K562 (cell line): ENCODE measurements around the gene MPC2. TPM values are rescaled to one million over a fixed set of nuclear protein-coding genes. Genes with fewer than 3 reads are reported as not detected.

ENCODE experiments used
- CTBP1 ChIP-seq: fragments of 450-650 bp; IDR thresholded peaks from 2 replicates; pipeline ENCODE4 v1.6.1; 2016; ENCODE audit warnings: borderline replicate concordance
- ETV1 ChIP-seq: fragments of 450-650 bp; conservative IDR thresholded peaks from 2 replicates; pipeline ENCODE4 v1.6.1; 2016; ENCODE audit warnings: missing genetic modification characterization, control low read depth, low read depth, missing compliant biosample characterization
- NR2F6 ChIP-seq: fragments of 450-650 bp; formaldehyde crosslinking; IDR thresholded peaks from 2 replicates; pipeline ENCODE4 v1.4.0; 2020; ENCODE audit warnings: mild to moderate bottlenecking
- POU5F1 ChIP-seq: fragments of 150-350 bp; IDR thresholded peaks from 2 replicates; pipeline ENCODE4 v1.6.1; 2014; ENCODE audit warnings: borderline replicate concordance, low read length, low read depth, mild to moderate bottlenecking; ENCODE audit not compliant: partially characterized antibody
- SREBF2 ChIP-seq: sonication (generic); formaldehyde crosslinking; IDR thresholded peaks from 2 replicates; pipeline ENCODE4 v1.4.0; 2020; ENCODE audit warnings: mild to moderate bottlenecking, missing genetic modification reagents
- SRSF3 ChIP-seq: fragments of 200-400 bp; formaldehyde crosslinking; IDR thresholded peaks from 2 replicates; pipeline ENCODE4 v1.6.1; 2016; ENCODE audit warnings: mild to moderate bottlenecking, low read length, moderate library complexity; ENCODE audit not compliant: insufficient read depth
- TAF15 ChIP-seq: fragments of 200-400 bp; formaldehyde crosslinking; IDR thresholded peaks from 2 replicates; pipeline ENCODE4 v1.6.1; 2017; ENCODE audit warnings: mild to moderate bottlenecking, low read depth, low read length, moderate library complexity
- TCF3 ChIP-seq: sonication (generic); formaldehyde crosslinking; IDR thresholded peaks from 2 replicates; pipeline ENCODE4 v1.4.0; 2020; ENCODE audit warnings: mild to moderate bottlenecking, missing genetic modification reagents
- XRCC3 ChIP-seq: fragments of 450-650 bp; IDR thresholded peaks from 2 replicates; pipeline ENCODE4 v1.6.1; 2017; ENCODE audit warnings: mild to moderate bottlenecking, moderate library complexity
- ZNF140 ChIP-seq: fragments of 250-450 bp; sonication (Bioruptor Pico); IDR thresholded peaks from 2 replicates; pipeline ENCODE4 v1.8.0; 2021; ENCODE audit warnings: moderate library complexity, mild to moderate bottlenecking, inconsistent platforms
- ZNF175 ChIP-seq: fragments of 200-800 bp; sonication (Bioruptor generic); IDR thresholded peaks from 2 replicates; pipeline ENCODE4 v1.6.1; 2016; ENCODE audit warnings: low read depth, mild to moderate bottlenecking, missing genetic modification characterization, missing compliant biosample characterization
- ZNF445 ChIP-seq: fragments of 250-450 bp; sonication (Bioruptor Pico); IDR thresholded peaks from 2 replicates; pipeline ENCODE4 v1.4.0; 2020; ENCODE audit warnings: low read depth, mild to moderate bottlenecking, moderate library complexity
- ZNF77 ChIP-seq: fragments of 250-450 bp; sonication (Bioruptor Pico); IDR thresholded peaks from 2 replicates; pipeline ENCODE4 v1.5.0; 2020
- polyA plus RNA-seq, 8 experiments: library from polyadenylated mRNA; depleted of rRNA in 4 of 8; stranded (reverse) in 5 of 8; unstranded in 3 of 8; fragments of >200 nt; fragmentation: Nextera tagmentation in 2 of 8; fragmentation: Illumina TruSeq in 1 of 8; extraction: Ambion mirVana in 2 of 8; extraction: Trizol in 1 of 8; gene quantifications; 2 replicates each; pipeline versions ENCODE4 v1.2.1 to v1.2.3, GENCODE V29; 2011 to 2014; ENCODE audit warnings: inconsistent platforms in 1 of 8, missing spikeins in 1 of 8
- total RNA-seq, 7 experiments: library from RNA; depleted of rRNA in 6 of 7; stranded (reverse); fragments of >200 nt in 6 of 7; fragmentation: Illumina TruSeq in 2 of 7; extraction: Trizol in 2 of 7; gene quantifications; 2 replicates each; pipeline versions ENCODE4 v1.2.1 to v1.2.3, GENCODE V29; 2011 to 2021; ENCODE audit warnings: low replicate concordance in 1 of 7
- TF ChIP-seq, protein P1 (sequence below): fragments of 250-450 bp; sonication (Bioruptor Pico); IDR thresholded peaks from 2 replicates; pipeline ENCODE4 v1.9.0; 2021; ENCODE audit warnings: mild to moderate bottlenecking
- TF ChIP-seq, protein P2 (sequence below): fragments of 200-800 bp; sonication (Bioruptor generic); IDR thresholded peaks from 2 replicates; pipeline ENCODE4 v1.6.1; 2017; ENCODE audit warnings: missing genetic modification characterization, missing compliant biosample characterization
- TF ChIP-seq, protein P3 (sequence below): fragments of 250-450 bp; sonication (Bioruptor Pico); IDR thresholded peaks from 2 replicates; pipeline ENCODE4 v1.6.1; 2021; ENCODE audit warnings: mild to moderate bottlenecking
- TF ChIP-seq, protein P4 (sequence below): fragments of 450-650 bp; IDR thresholded peaks from 2 replicates; pipeline ENCODE4 v1.6.1; 2016; ENCODE audit warnings: borderline replicate concordance
- TF ChIP-seq, protein P5 (sequence below): fragments of 250-450 bp; sonication (Bioruptor Pico); IDR thresholded peaks from 2 replicates; pipeline ENCODE4 v1.5.0; 2020; ENCODE audit warnings: mild to moderate bottlenecking
- TF ChIP-seq, protein P6 (sequence below): IDR thresholded peaks from 2 replicates; pipeline ENCODE4 v1.6.1; 2014; ENCODE audit warnings: antibody characterized with exemption
- TF ChIP-seq, protein P7 (sequence below): fragments of 450-650 bp; conservative IDR thresholded peaks from 2 replicates; pipeline ENCODE4 v1.6.1; 2016; ENCODE audit warnings: missing genetic modification characterization, low read depth, mild to moderate bottlenecking, control low read depth, missing compliant biosample characterization

MPC2 gene
- total and polyA plus RNA-seq, 9 of the 15 experiments (the other 6 are each of a cell fraction or from before 2014, with no cell fraction given): 70.7 to 179 (median 144) TPM

DNA sequence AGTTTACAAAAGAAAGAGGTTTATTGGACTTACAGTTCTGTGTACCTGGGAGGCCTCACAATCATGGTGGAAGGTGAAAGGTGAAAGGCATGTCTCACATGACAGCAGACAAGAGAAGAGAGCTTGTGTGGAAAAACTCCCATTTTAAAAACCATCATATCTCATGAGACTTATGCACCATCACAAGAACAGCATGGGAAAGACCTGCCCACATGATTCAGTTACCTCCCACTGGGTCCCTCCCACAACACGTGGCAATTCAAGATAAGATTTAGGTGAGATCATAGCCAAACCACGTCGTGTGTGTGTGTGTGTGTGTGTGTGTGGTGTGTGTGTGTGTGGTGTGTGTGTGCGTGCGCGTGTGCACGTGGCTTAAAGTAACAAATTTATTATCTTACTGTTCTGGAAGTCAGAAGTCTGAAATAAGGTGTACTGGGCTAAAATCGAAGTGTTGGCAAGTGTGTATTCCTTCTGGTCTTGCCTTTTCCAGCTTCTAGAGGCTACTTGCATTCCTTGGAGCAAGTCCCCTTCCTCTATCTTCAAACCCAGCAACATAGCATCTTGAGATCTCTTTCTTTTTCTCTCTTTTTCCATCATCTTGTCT lies 48.1 kb upstream of the MPC2 start (continued):
- peak; percentile 87 for TF ChIP-seq CTBP1
- TF ChIP-seq NR2F6 (CRISPR knock-in tag): no peak
- peak; percentile 95 for TF ChIP-seq TCF3 (CRISPR knock-in tag)
- no peak for TF ChIP-seq XRCC3
- TF ChIP-seq, protein P1, sequence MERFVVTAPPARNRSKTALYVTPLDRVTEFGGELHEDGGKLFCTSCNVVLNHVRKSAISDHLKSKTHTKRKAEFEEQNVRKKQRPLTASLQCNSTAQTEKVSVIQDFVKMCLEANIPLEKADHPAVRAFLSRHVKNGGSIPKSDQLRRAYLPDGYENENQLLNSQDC (CRISPR knock-in tag): no peak
- TF ChIP-seq TAF15: no peak
- TF ChIP-seq POU5F1: no peak
- TF ChIP-seq, protein P2, sequence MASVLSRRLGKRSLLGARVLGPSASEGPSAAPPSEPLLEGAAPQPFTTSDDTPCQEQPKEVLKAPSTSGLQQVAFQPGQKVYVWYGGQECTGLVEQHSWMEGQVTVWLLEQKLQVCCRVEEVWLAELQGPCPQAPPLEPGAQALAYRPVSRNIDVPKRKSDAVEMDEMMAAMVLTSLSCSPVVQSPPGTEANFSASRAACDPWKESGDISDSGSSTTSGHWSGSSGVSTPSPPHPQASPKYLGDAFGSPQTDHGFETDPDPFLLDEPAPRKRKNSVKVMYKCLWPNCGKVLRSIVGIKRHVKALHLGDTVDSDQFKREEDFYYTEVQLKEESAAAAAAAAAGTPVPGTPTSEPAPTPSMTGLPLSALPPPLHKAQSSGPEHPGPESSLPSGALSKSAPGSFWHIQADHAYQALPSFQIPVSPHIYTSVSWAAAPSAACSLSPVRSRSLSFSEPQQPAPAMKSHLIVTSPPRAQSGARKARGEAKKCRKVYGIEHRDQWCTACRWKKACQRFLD (CRISPR knock-in tag): no peak
- no peak for TF ChIP-seq SREBF2 (CRISPR knock-in tag)
- TF ChIP-seq, protein P3, sequence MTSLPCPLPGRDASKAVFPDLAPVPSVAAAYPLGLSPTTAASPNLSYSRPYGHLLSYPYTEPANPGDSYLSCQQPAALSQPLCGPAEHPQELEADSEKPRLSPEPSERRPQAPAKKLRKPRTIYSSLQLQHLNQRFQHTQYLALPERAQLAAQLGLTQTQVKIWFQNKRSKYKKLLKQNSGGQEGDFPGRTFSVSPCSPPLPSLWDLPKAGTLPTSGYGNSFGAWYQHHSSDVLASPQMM (CRISPR knock-in tag): no peak
- TF ChIP-seq ZNF445 (CRISPR knock-in tag): no peak
- TF ChIP-seq ZNF175 (CRISPR knock-in tag): no peak
- TF ChIP-seq, protein P4, sequence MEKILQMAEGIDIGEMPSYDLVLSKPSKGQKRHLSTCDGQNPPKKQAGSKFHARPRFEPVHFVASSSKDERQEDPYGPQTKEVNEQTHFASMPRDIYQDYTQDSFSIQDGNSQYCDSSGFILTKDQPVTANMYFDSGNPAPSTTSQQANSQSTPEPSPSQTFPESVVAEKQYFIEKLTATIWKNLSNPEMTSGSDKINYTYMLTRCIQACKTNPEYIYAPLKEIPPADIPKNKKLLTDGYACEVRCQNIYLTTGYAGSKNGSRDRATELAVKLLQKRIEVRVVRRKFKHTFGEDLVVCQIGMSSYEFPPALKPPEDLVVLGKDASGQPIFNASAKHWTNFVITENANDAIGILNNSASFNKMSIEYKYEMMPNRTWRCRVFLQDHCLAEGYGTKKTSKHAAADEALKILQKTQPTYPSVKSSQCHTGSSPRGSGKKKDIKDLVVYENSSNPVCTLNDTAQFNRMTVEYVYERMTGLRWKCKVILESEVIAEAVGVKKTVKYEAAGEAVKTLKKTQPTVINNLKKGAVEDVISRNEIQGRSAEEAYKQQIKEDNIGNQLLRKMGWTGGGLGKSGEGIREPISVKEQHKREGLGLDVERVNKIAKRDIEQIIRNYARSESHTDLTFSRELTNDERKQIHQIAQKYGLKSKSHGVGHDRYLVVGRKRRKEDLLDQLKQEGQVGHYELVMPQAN: peak; percentile 91; the same call in 1 of the 2 replicates
- TF ChIP-seq, protein P5, sequence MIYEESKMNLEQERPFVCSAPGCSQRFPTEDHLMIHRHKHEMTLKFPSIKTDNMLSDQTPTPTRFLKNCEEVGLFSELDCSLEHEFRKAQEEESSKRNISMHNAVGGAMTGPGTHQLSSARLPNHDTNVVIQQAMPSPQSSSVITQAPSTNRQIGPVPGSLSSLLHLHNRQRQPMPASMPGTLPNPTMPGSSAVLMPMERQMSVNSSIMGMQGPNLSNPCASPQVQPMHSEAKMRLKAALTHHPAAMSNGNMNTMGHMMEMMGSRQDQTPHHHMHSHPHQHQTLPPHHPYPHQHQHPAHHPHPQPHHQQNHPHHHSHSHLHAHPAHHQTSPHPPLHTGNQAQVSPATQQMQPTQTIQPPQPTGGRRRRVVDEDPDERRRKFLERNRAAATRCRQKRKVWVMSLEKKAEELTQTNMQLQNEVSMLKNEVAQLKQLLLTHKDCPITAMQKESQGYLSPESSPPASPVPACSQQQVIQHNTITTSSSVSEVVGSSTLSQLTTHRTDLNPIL (CRISPR knock-in tag): no peak
- no peak for TF ChIP-seq ZNF77 (CRISPR knock-in tag)
- TF ChIP-seq, protein P6, sequence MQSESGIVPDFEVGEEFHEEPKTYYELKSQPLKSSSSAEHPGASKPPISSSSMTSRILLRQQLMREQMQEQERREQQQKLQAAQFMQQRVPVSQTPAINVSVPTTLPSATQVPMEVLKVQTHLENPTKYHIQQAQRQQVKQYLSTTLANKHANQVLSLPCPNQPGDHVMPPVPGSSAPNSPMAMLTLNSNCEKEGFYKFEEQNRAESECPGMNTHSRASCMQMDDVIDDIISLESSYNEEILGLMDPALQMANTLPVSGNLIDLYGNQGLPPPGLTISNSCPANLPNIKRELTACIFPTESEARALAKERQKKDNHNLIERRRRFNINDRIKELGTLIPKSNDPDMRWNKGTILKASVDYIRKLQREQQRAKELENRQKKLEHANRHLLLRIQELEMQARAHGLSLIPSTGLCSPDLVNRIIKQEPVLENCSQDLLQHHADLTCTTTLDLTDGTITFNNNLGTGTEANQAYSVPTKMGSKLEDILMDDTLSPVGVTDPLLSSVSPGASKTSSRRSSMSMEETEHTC: peak; percentile 96
- no peak for TF ChIP-seq ZNF140
- no peak for TF ChIP-seq SRSF3
- TF ChIP-seq, protein P7, sequence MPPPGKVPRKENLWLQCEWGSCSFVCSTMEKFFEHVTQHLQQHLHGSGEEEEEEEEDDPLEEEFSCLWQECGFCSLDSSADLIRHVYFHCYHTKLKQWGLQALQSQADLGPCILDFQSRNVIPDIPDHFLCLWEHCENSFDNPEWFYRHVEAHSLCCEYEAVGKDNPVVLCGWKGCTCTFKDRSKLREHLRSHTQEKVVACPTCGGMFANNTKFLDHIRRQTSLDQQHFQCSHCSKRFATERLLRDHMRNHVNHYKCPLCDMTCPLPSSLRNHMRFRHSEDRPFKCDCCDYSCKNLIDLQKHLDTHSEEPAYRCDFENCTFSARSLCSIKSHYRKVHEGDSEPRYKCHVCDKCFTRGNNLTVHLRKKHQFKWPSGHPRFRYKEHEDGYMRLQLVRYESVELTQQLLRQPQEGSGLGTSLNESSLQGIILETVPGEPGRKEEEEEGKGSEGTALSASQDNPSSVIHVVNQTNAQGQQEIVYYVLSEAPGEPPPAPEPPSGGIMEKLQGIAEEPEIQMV: no peak
- peak; percentile 50; the same call in 1 of the 2 replicates for TF ChIP-seq ETV1
